Forelimb muscle (tissue), 1 donor: ENCODE results near the gene CHTF18. TPM values are rescaled to one million over a fixed set of nuclear protein-coding genes. Genes with fewer than 3 reads are reported as not detected.
A peak's percentile ranks its signal among the peaks of the same experiment; 100 is the strongest.
"Not testable (repeated sequence)": the region's sequence is repeated elsewhere in the genome, so short reads cannot be mapped to it uniquely, and the experiment has no call there.

Experiments
- DNase-seq: peaks from one replicate; pipeline ENCODE4 v3.0.0-alpha.2; 2013; ENCODE audit warnings: low read depth
- polyA plus RNA-seq: library from polyadenylated mRNA; unstranded; fragments of 120-200 nt; gene quantifications from one replicate; pipeline ENCODE4 v1.2.1, GENCODE V29; 2013; ENCODE audit not compliant: insufficient read length

Gene CHTF18
- 15.4 TPM for polyA plus RNA-seq

- DNase-seq, result peak; percentile 73
These were observed at the start of gene CHTF18 for GRCh38 chr16:788399-789126. Gene CHTF18 (plus strand): TSS chr16:788620. CDS start chr16:788685, 65 bp downstream.

- DNase-seq, result no peak
These were observed 48.6 kb upstream of the CHTF18 start for GRCh38 chr16:739560-740458.

GRCh38 chr16:740459-740763 lies 48.0 kb upstream of the CHTF18 start:
- no peak for DNase-seq

- DNase-seq, result peak; percentile 43
These were observed 47.5 kb upstream of the CHTF18 start, which contains the start of gene CIAO3 for GRCh38 chr16:740764-741505. Gene CIAO3 (minus strand): TSS chr16:740997. CDS start chr16:740985, 12 bp downstream.

GRCh38 chr16:741986-742629 lies 46.3 kb upstream of the CHTF18 start:
- no peak for DNase-seq

DNA sequence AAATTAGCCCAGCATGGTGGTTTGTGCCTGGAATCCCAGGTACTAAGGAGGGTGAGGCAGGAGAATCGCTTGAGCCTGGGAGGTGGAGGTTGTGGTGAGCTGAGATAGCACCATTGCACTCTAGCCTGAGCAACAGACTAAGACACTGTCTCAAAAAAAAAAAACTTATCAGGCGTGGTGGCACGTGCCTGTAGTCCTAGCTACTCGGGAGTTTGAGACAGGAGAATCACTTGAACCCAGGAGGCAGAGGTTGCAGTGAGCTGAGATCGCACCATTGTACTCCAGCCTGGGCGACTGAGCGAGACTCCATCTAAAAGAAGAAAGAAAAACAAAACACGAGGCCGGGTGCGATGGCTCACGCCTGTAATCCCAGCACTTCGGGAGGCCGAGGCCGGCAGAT lies 45.5 kb upstream of the CHTF18 start:
- DNase-seq, result not testable (repeated sequence)

GRCh38 chr16:743794-744500 lies 44.5 kb upstream of the CHTF18 start:
- DNase-seq, result no peak

- DNase-seq, result no peak
These were observed 42.7 kb upstream of the CHTF18 start for GRCh38 chr16:745739-746138.

DNA sequence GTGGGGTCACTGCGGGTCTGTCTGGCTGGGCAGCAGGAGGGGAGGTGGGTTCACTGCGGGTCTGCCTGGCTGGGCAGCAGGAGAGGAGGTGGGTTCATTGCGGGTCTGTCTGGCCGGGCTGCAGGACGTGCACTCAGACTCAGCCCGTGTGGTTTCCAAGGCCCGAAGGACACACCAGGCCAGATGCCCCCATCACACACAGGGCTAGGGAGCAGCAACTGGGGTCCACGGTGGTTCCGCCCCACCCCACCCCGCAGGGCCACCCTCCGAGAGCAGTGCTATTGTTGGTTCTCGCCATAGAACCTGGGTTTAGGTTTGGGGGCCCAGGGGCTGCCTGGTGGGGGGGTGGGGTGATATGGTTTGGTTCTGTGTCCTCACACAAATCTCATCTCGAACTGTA lies 41.8 kb upstream of the CHTF18 start:
- DNase-seq, result no peak

DNA sequence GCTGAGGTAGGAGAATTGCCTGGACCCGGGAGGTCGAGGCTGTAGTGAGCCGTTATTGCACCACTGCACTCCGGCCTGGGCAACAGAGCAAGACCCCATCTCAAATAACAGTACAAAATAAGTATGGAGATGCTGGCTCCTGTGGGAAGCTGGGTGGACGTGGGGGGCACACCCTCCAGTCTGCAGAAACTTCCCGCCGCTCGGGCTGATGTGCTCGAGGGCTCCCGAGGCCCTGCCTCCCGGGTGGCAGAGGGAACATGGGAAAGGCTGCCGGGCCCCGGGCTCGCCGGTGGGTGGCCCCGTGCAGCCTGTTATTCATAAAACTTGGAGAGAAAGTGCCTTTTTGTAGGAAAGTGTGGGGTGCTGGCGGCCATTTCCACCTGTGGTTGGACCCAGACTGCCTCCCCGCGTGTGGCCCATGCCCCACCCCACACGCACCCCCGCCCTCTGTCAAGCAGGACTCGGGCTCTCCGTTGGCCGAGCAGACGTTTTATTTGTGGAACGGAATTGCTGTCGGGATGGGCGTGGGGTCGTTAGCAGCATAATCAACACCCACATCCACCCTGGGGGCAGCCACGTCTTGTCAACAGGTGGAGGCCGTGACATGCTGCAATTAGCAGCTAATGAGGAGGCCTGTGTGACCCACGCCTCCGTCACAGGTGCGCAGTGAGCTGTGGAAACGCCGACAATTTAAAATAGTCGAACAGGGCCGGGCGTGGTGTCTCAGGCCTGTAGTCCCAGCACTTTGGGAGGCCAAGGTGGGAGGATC lies 40.3 kb upstream of the CHTF18 start:
- DNase-seq, result no peak

DNA sequence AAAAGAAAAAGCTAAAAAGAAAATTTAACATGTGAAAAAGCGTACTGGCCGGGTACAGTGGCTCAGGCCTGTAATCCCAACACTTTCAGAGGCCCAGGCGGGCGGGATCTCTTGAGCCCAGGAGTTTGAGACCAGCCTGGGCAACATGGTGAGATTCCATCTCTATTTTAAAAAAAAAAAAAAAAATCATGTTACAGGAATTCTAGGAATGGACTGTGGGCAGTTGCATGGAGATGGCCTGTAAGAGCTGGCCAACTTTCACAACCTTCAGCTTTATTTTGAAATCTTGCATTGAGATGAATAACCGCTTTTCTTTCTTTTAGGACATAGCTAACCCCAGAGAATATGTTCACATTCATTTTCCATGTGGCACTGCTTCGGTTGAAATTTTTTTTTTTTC lies 39.4 kb upstream of the CHTF18 start:
- DNase-seq, result no peak

DNA sequence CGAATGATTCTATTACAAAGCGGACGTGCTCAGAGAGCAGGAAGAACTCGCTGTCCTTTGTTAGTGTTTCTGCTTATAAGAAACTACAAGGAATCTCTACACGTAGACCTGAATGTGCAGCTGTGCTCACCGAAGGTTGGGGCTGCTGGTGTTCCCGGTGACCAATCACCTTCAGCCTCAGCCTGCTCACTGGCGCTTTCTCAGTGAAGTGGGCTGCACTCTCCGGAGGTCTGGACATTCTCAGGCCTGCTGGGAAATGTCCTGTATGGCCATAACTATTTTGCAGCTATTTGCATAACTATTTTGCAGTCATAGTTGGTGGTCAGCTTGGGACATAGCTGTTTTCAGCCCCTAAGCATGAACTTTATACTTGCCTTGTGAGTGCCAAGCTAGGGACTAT lies 37.9 kb upstream of the CHTF18 start:
- no peak for DNase-seq

GRCh38 chr16:751152-752006 lies 37.0 kb upstream of the CHTF18 start:
- no peak for DNase-seq

DNA sequence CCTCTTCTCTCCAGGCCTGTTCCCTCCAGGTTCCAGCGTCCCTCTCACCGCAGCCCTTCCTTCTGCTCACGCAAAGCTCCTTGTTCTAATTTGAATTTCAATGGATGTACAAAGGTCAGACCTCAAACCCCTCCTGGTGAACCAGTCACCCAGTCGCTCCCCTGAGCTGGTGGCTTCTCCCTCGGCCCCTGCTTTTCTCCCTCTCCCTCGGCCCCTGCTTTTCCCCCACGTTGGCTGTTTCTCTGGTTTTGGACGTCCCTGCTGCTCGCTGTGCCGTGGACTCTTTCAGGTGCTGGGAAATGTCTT lies 36.5 kb upstream of the CHTF18 start:
- DNase-seq, result no peak

DNA sequence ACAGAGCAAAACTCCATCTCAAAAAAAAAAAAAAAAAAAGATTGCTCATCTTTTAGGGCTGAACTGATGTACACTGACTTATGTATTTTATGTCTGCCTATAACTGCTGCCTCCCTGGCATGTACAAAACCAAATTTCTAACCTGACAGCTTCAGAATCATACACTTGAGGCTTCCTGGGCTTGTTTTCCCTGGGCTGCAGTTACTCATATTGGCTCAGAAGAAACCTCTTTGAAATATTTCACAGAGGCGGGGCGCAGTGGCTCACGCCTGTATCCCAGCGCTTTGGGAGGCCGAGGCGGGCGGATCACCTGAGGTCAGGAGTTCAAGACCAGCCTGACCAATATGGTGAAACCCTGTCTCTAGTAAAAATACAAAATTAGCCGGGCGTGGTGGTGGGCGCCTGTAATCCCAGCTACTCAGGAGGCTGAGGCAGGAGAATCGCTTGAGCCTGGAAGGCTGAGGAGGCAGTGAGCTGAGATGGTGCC lies 34.3 kb upstream of the CHTF18 start:
- DNase-seq, result not testable (repeated sequence)

- peak; percentile 2 for DNase-seq
These were observed 33.8 kb upstream of the CHTF18 start for GRCh38 chr16:754656-755055.

GRCh38 chr16:756428-756827 lies 32.0 kb upstream of the CHTF18 start:
- no peak for DNase-seq

- DNase-seq, result no peak
These were observed 29.1 kb upstream of the CHTF18 start for GRCh38 chr16:759110-759910.

GRCh38 chr16:760065-760464 lies 28.4 kb upstream of the CHTF18 start:
- no peak for DNase-seq
